Measurements from ENCODE around the gene IFT25.

GRCh38 chr1:53930932-53931331, 14.6 kb downstream of the IFT25 start:
- TF ChIP-seq CTCF (conservative IDR thresholded peaks at IDR 0.05; ENCODE audit: low read length) (no peak), EZH2phosphoT487 (IDR thresholded peaks at IDR 0.05; ENCODE audit: borderline replicate concordance) (no peak)
